A549 treated with AZD2906 at 1 μM for 4 hours (cell line): Measurements from ENCODE around the gene FAM9A. TPM values are rescaled to one million over a fixed set of nuclear protein-coding genes. Genes with fewer than 3 reads are reported as not detected.

Experiments used
- total RNA-seq: library from RNA; stranded (reverse); fragments of 200-300 nt; extraction: Qiagen RNA extraction; gene quantifications from 5 replicates; pipeline ENCODE4 v1.2.3, GENCODE V29; 2022

FAM9A gene
- not detected in 5 replicates for total RNA-seq

GRCh38 chrX:8801041-8801599 is at the start of gene FAM9A:
Gene FAM9A, minus strand, starts transcription at chrX:8801383. Its CDS starts 1,212 bp downstream, at chrX:8800171.

Other genes starting within 250 kb of the FAM9A start
- 0.01 to 0.08 TPM (median 0.05 TPM) in 5 replicates for gene ANOS1, start 69.2 kb downstream of the FAM9A start, total RNA-seq
- not detected in 5 replicates for gene FAM9B, start 232.7 kb upstream of the FAM9A start, total RNA-seq